Osteocyte (in vitro differentiated cells): ENCODE data around the gene QSOX1. TPM values are rescaled to one million over a fixed set of nuclear protein-coding genes. Genes with fewer than 3 reads are reported as not detected.

Experiments used
- DNase-seq: peaks from one replicate; pipeline ENCODE4 v3.0.0; 2021; ENCODE audit warnings: mixed read lengths; ENCODE audit not compliant: unreplicated experiment; ENCODE audit errors: extremely low spot score
- H3K27ac Mint-ChIP-seq: one replicate; pipeline ENCODE4 v1.8.0; 2021; ENCODE audit warnings: mild to moderate bottlenecking, mixed read lengths; ENCODE audit not compliant: unreplicated experiment
- H3K27me3 Mint-ChIP-seq: one replicate; pipeline ENCODE4 v1.8.0; 2021; ENCODE audit warnings: mixed read lengths; ENCODE audit not compliant: unreplicated experiment
- H3K36me3 Mint-ChIP-seq: one replicate; pipeline ENCODE4 v1.8.0; 2021; ENCODE audit warnings: mixed read lengths; ENCODE audit not compliant: unreplicated experiment
- H3K4me1 Mint-ChIP-seq: one replicate; pipeline ENCODE4 v1.8.0; 2021; ENCODE audit warnings: mixed read lengths; ENCODE audit not compliant: unreplicated experiment
- H3K4me3 Mint-ChIP-seq: one replicate; pipeline ENCODE4 v1.8.0; 2021; ENCODE audit warnings: mild to moderate bottlenecking, moderate library complexity, mixed read lengths; ENCODE audit not compliant: unreplicated experiment
- H3K9me3 Mint-ChIP-seq: one replicate; pipeline ENCODE4 v1.8.0; 2021; ENCODE audit warnings: mixed read lengths; ENCODE audit not compliant: unreplicated experiment
- CTCF ChIP-seq: fragments of 200-600 bp; sonication (generic); IDR thresholded peaks from 2 replicates; pipeline ENCODE4 v1.5.0; 2021; ENCODE audit warnings: antibody characterized with exemption, mild to moderate bottlenecking, moderate library complexity
- total RNA-seq: library from RNA; stranded (reverse); gene quantifications from 2 replicates; pipeline ENCODE4 v1.2.1, GENCODE V29; 2021

QSOX1 gene
- total RNA-seq, 1 donor from 2014 or later, result 152 TPM

DNA sequence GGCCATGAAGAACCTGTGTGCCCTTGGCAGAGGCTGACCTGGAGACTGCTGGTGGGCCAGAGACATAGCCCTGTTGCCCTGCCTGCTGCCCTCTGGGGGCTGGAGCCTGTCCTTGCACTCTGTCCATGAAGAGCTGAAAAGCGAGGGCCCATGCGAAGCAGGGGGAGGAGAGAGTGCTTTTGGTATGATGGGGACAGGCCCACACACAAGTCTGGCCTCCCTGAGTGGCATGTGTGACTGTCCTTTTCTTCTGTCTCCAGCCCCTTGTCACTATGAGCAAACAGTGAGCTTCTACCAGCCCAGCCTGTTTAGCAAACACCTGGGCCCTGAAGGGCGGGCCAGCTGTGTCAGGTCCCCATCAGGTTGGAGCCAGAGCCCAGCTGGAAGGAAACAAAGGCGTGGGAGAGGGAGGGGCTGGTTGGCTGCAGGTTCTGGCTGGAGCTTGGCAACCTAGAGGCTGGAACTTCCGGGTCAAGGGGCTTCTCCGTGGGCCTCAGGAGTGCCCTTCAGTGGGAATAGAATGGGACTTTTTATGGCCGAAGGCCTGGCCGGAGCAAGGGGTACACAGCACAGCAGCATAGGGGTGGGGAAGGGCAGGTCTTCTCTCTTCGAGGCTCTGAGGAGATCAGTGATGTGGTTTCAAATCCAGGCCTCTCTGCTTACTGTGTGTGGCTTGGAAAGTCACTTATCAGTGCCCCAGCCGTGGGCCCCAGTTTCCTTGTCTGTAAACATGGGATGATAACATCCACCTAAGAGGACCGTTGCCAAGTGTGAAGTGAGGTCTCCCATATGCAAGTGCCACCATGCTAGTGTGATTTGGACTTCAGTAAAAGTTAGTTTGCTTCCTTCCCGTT lies 14.3 kb downstream of the QSOX1 start:
- no peak for DNase-seq
- peak; percentile 56 for TF ChIP-seq CTCF
- Mint-ChIP-seq H3K27ac (no peak overlapping the region), H3K4me3 (no peak overlapping the region), H3K36me3 (peaks cover 6% of the 10 kb centered on the region), H3K9me3 (no peaks in the 10 kb centered on the region), H3K27me3 (no peaks in the 10 kb centered on the region), H3K4me1 (peaks cover 12% of the 10 kb centered on the region)

- no peak for TF ChIP-seq CTCF
- Mint-ChIP-seq H3K27ac (no peak overlapping the region), H3K4me1 (peaks cover 12% of the 10 kb centered on the region), H3K9me3 (no peaks in the 10 kb centered on the region), H3K36me3 (peaks cover 3% of the 10 kb centered on the region), H3K27me3 (no peaks in the 10 kb centered on the region), H3K4me3 (no peak overlapping the region)
- DNase-seq, result no peak
Observed at GRCh38 chr1:180169640-180170195, 15.0 kb downstream of the QSOX1 start.

- Mint-ChIP-seq H3K27me3 (no peaks in the 10 kb centered on the region), H3K36me3 (no peaks in the 10 kb centered on the region), H3K27ac (no peak overlapping the region), H3K9me3 (no peaks in the 10 kb centered on the region), H3K4me3 (no peak overlapping the region), H3K4me1 (peaks cover 6% of the 10 kb centered on the region)
- DNase-seq, result no peak
- TF ChIP-seq CTCF, result no peak
Observed at GRCh38 chr1:180170546-180171151, 16.0 kb downstream of the QSOX1 start.

DNA sequence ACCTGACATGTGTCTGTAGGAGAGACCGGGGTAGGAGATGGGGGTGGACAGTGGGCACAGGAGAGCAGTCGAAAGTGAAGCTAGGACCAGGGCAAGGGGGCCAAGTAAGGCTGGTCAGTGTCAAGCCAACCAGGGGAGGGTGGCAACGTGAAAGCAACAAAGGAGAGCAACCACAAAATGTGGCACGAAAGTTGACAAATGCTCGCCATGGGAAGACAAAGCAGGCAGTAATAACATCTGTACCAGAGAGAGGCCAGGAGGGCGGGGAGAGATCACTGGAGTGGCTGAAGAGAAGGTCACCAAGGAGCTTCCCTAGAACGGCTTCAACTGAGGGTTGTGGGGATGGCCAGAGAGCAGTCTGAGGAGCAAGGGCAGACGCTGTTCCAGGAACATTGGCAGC lies 17.0 kb downstream of the QSOX1 start:
- H3K4me1 Mint-ChIP-seq, result peaks cover 4% of the 10 kb centered on the region
- H3K36me3 Mint-ChIP-seq, result no peaks in the 10 kb centered on the region
- H3K4me3 Mint-ChIP-seq, result no peak overlapping the region
- H3K27ac Mint-ChIP-seq, result no peak overlapping the region
- no peak for DNase-seq
- TF ChIP-seq CTCF, result no peak
- no peaks in the 10 kb centered on the region for H3K9me3 Mint-ChIP-seq
- no peaks in the 10 kb centered on the region for H3K27me3 Mint-ChIP-seq

DNA sequence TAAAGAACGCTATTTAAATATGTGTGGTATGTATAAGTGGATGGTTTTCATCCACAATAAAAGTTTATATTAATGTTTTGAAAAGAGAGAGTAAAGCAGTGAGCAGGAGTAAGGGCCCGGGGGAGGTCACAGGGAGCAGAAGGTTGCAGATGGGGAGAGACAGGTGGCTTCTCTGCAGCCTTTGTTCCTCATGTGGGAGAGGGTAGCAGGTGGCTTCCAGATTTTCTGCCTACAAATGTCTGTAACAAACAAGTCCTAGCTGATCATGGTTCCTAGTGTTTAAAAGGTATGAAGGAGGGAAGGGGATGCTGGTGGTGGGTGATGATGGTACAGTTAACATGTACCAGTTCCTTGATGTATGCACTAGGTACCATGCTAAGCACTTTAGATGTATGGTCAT lies 18.8 kb downstream of the QSOX1 start:
- no peak overlapping the region for H3K4me3 Mint-ChIP-seq
- H3K9me3 Mint-ChIP-seq, result no peaks in the 10 kb centered on the region
- no peaks in the 10 kb centered on the region for H3K27me3 Mint-ChIP-seq
- H3K4me1 Mint-ChIP-seq, result no peaks in the 10 kb centered on the region
- TF ChIP-seq CTCF, result no peak
- peaks cover 3% of the 10 kb centered on the region for H3K36me3 Mint-ChIP-seq
- DNase-seq, result no peak
- no peak overlapping the region for H3K27ac Mint-ChIP-seq
